Progenitor cell of endocrine pancreas (in vitro differentiated cells): Measurements from ENCODE around the gene HOXA6. TPM values are rescaled to one million over a fixed set of nuclear protein-coding genes. Genes with fewer than 3 reads are reported as not detected.

ENCODE experiments used
- DNase-seq: peaks from one replicate; pipeline ENCODE4 v3.0.0; 2021; ENCODE audit warnings: low spot score; ENCODE audit not compliant: unreplicated experiment
- H3K27ac Mint-ChIP-seq: 2 replicates; pipeline ENCODE4 v1.8.0; 2021; ENCODE audit warnings: mild to moderate bottlenecking, moderate library complexity, mixed read lengths
- H3K27me3 Mint-ChIP-seq: 2 replicates; pipeline ENCODE4 v1.8.0; 2021; ENCODE audit warnings: mixed read lengths
- H3K36me3 Mint-ChIP-seq: 2 replicates; pipeline ENCODE4 v1.8.0; 2022; ENCODE audit warnings: mixed read lengths; ENCODE audit not compliant: insufficient read depth
- H3K4me1 Mint-ChIP-seq: 2 replicates; pipeline ENCODE4 v1.8.0; 2021; ENCODE audit warnings: low read depth, mixed read lengths
- H3K4me3 Mint-ChIP-seq: 2 replicates; pipeline ENCODE4 v1.8.0; 2021; ENCODE audit warnings: low read depth, mild to moderate bottlenecking, moderate library complexity, mixed read lengths
- H3K9me3 Mint-ChIP-seq: 2 replicates; pipeline ENCODE4 v1.8.0; 2021; ENCODE audit warnings: low read depth, mixed read lengths
- total RNA-seq: library from RNA; stranded (reverse); gene quantifications from 2 replicates; pipeline ENCODE4 v1.2.1, GENCODE V29; 2021
- TF ChIP-seq, protein P1 (sequence below): fragments of 200-600 bp; sonication (generic); IDR thresholded peaks from one replicate; pipeline ENCODE4 v1.5.0; 2021; ENCODE audit warnings: antibody characterized with exemption, mild to moderate bottlenecking; ENCODE audit not compliant: unreplicated experiment

Gene HOXA6
- total RNA-seq, 1 donor from 2014 or later = 0.38 TPM

DNA sequence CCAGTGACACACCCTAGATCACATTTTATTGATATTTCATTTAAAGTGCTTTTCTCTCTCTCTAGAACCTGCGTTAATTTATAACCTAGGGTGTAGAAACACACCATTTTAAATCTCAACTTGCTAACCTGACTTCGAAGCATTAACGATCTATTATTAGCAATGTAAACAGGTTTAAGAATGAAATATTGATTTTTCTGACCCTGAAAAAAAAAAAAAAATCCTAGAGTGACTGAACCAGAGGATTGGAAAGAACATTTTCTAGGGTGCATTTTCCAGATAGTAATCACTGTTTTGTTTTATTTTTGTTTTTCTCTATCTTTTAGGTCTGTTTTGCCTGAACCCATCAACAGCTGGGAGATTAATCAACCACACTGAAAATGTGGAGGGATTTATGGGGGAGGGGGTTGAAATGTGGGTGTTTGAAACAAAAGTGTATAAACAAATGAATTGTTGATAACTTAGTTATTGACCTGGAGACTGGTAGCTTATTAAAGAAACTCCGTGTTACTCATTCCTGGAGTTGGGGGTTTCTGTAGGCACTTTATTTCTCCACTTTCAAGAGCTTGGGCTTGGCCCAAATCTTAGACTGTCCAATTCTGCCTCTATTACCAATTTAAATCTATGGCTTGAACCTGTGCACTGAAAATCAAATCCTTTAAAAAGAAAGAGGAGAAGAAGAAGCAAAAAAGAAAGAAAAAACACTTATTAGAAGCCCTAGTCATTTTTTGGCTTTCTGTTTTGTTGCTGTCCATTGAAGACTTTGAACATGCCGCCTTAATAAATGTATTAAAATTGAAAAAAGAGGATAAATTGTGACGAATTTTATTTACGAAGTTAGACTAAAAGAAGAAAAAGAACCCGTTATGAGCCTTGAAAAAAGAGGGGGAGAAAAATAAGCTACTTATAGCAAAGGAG lies 47.9 kb downstream of the HOXA6 start:
- H3K27me3 Mint-ChIP-seq = no peaks in the 10 kb centered on the region
- TF ChIP-seq, protein P1, sequence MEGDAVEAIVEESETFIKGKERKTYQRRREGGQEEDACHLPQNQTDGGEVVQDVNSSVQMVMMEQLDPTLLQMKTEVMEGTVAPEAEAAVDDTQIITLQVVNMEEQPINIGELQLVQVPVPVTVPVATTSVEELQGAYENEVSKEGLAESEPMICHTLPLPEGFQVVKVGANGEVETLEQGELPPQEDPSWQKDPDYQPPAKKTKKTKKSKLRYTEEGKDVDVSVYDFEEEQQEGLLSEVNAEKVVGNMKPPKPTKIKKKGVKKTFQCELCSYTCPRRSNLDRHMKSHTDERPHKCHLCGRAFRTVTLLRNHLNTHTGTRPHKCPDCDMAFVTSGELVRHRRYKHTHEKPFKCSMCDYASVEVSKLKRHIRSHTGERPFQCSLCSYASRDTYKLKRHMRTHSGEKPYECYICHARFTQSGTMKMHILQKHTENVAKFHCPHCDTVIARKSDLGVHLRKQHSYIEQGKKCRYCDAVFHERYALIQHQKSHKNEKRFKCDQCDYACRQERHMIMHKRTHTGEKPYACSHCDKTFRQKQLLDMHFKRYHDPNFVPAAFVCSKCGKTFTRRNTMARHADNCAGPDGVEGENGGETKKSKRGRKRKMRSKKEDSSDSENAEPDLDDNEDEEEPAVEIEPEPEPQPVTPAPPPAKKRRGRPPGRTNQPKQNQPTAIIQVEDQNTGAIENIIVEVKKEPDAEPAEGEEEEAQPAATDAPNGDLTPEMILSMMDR = no peak

DNA sequence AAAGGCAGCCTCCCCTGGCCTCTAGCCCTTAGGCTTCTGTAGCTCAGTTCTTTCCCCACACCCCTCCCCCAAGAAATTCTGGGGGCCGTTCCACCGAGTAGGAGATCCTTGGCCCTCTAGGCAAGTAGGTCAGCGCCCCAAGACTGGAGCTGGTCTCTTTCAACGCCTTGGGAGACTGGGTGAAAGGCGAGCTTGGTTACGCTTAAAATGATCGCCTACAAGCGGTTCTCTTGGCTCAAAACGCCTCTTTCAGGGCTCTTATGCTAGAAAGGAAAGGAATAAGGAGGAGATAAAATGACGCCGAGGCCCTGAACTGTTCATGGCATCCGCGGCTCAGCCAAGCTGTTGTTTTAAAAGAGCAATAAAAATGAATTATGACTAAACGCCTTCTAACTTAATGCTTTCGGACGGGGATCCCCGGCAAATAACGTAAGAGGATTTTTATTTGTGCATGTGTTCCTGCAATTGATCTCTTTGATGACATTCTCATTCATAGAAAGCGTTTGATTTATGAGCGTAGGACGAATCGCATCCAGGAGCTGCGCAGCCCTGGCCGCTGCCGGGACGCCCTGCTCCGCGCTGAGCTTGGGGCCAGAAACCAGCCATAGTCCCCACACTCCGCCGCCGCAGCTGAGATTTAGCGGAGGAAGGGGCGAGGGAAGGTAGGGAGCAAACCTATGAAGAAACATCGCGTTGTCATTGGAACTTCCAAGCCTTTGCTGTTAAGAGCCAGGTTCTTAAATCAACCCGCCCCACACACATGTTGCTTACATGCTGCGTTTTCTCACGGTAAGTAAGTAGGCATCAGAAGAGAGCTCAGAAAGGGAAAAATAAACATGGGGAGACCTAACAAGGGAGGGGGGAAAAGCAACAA lies 48.8 kb downstream of the HOXA6 start:
- Mint-ChIP-seq H3K4me1 (peaks cover 59% of the 10 kb centered on the region), H3K36me3 (peaks cover 20% of the 10 kb centered on the region), H3K27ac (peak overlapping the region; percentile 92), H3K4me3 (peak overlapping the region; percentile 94), H3K9me3 (no peaks in the 10 kb centered on the region), H3K27me3 (no peaks in the 10 kb centered on the region)
- peak; percentile 50 for DNase-seq
- TF ChIP-seq, protein P1 = no peak

More for the DNA sequence above, 47.9 kb downstream of the HOXA6 start:
- DNase-seq = no peak
- peak overlapping the region; percentile 94 for H3K4me3 Mint-ChIP-seq
- peaks cover 57% of the 10 kb centered on the region for H3K4me1 Mint-ChIP-seq
- H3K36me3 Mint-ChIP-seq = peaks cover 20% of the 10 kb centered on the region
- H3K27ac Mint-ChIP-seq = peak overlapping the region; percentile 92
- no peaks in the 10 kb centered on the region for H3K9me3 Mint-ChIP-seq

DNA sequence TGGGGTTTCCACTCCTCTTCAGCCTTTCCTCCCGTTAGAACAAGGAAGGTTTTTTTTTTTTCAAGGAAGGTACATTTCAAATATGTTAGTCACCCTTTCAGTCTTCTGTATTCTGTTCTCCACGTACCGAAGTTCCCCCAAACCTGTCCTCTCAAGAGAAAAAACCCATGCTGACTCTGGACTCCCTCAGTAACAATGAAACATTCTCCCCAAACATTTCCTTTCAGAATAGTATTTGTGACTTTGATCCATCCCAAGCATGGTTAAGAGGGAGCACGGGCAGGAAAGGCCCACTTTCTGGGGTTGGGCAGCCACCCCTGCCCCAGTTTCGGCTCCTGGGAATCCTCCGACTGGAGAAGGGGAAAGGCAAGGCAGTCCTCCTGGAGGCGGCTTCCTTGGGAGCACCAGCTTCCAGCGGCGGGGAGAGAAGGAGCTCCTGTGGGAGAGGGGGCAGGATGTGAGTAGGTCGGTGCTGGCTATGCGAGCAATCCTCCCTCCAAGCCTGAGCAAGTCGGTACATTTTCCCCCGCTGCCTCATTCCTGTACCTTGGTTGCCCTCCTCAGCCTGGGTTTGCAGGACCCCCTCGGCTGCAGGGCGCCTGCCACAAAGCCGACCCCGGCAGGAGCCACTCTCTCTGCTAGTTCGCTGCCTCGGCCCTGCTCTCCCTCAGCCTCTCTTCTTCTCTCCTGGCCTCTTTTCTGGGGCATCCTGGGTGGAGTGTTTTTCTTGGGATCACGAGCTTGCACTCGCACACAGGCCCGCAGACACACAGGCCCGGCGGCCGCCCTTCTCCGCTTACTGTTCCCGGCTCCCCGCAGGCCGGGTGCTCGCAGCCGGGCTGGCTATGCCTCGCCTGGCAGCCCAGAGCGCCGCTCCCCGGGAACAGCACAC lies 49.6 kb downstream of the HOXA6 start:
- H3K4me3 Mint-ChIP-seq = peak overlapping the region; percentile 94
- H3K27ac Mint-ChIP-seq = peak overlapping the region; percentile 92
- peaks cover 22% of the 10 kb centered on the region for H3K36me3 Mint-ChIP-seq
- peaks cover 58% of the 10 kb centered on the region for H3K4me1 Mint-ChIP-seq
- no peaks in the 10 kb centered on the region for H3K27me3 Mint-ChIP-seq
- no peak for DNase-seq
- no peaks in the 10 kb centered on the region for H3K9me3 Mint-ChIP-seq
- TF ChIP-seq, protein P1 = no peak

DNA sequence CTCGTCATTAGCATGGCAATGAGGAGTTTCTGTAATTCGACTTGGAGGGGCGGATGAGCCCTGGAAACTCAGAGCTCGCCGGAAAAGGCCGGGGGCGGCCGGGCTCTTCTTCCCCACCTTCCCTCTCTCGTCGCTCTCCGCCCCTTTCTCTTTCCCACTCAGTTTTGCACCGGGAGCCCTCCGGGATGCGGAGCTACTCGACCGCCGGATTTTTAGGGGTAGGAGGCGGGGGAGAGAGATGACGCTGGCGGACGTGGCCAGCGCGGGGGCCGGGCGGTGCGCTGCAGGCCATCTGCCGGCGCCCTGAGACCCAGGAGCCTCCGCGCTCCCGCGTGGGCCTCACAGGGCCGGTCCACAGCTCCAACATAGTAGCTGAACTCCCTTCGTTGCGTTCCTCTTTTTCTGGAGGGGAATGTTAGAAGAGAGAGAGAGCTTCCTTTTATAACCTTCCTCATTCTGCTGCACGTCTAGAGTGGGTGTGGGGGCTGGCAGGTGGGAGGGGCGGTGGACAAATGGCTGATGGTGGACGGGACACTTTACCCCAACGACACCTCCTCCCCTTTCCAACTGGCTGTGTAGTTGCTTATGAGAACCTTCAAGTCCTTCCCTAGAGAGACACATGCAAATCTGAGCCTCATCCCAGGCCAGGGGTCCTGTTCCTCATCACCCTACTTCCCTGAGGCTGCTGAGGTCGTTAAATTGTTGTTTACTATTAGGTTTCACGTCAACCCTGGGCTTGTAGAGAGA lies 50.6 kb downstream of the HOXA6 start:
- TF ChIP-seq, protein P1 = no peak
- H3K27ac Mint-ChIP-seq = peak overlapping the region; percentile 92
- peaks cover 22% of the 10 kb centered on the region for H3K36me3 Mint-ChIP-seq
- peaks cover 60% of the 10 kb centered on the region for H3K4me1 Mint-ChIP-seq
- H3K27me3 Mint-ChIP-seq = no peaks in the 10 kb centered on the region
- H3K9me3 Mint-ChIP-seq = no peaks in the 10 kb centered on the region
- no peak for DNase-seq
- peak overlapping the region; percentile 94 for H3K4me3 Mint-ChIP-seq
